ENCODE data around the gene SLC26A11.

SLC26A11 gene

DNA sequence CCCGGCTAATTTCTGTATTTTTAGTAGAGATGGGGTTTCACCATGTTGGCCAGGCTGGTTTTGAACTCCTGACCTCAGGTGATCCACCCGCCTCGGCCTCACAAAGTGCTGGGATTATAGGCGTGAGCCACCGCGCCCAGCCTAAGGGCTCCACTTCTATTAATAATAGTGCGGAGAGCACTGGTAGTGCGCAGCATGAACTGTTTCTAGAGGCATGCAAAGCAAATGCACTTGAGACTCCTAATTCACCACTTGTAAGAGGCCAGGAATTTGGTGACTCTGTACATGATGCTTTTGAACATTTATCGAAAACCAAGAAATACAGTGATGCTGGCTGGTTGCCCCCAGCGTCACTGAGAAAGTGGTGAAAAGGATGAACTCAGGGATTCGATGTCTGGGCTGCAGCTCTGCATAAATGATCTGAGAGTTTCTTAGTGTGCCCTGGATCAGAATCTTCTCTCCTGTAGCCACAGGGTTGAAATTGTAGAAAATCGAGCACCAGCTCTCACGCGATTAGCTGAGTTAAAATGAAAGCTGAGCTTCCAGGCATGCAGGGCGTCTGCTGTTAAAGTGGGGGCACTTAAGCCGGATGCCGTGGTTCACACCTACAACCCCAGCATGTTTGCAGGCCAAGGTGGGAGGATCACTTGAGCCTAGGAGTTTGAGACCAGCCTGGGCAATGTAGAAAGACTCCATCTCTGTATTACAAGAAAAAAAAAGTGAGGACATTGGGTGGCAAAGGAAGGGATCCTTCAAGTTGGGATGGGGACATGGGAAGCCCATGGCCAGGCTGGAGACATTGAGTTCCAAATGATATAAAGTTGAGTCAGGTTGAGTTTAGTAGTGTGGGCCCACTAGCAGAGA lies 45.2 kb downstream of the SLC26A11 start:
- Histone ChIP-seq H3K14ac (ENCODE audit: low read length) (no peak overlapping the region), H3K23ac (ENCODE audit: low read length) (no peak overlapping the region), H3K9me3 (ENCODE audit: insufficient read depth, low read depth, low read length) (peaks cover 3% of the 10 kb centered on the region), H4K12ac (ENCODE audit: low read depth, low read length) (no peak overlapping the region), H3K36me3 (ENCODE audit: control insufficient read depth in 1 of 2, insufficient read depth in 2 of 2, low read length in 2 of 2) (peaks cover 9 to 10% of the 10 kb centered on the region in 2 experiments), H3K27me3 (ENCODE audit: insufficient read depth, low read length) (no peaks in the 10 kb centered on the region), H4K8ac (ENCODE audit: low read depth, low read length) (no peak overlapping the region), H2BK5ac (ENCODE audit: low read depth, low read length, poor library complexity) (no peak overlapping the region), H4K91ac (ENCODE audit: low read depth, low read length) (no peak overlapping the region), H3K4ac (ENCODE audit: low read depth, low read length) (no peak overlapping the region), H3K9ac (ENCODE audit: low read length) (no peak overlapping the region), H3K4me3 (ENCODE audit: low read depth, low read length) (no peak overlapping the region), H3K27ac (ENCODE audit: low read depth, low read length) (no peak overlapping the region), H3K4me1 (ENCODE audit: control insufficient read depth in 1 of 2, insufficient read depth in 2 of 2, low read length in 2 of 2) (peaks cover 10 to 16% of the 10 kb centered on the region in 2 experiments), H2BK120ac (ENCODE audit: insufficient read depth, low read length, poor library complexity) (no peak overlapping the region), H3K4me2 (ENCODE audit: low read length) (no peak overlapping the region), H3K79me1 (ENCODE audit: low read length) (peaks cover 18% of the 10 kb centered on the region), H3K79me2 (ENCODE audit: control insufficient read depth, insufficient read depth, low read length, poor library complexity) (peaks cover 5% of the 10 kb centered on the region), H2AK5ac (ENCODE audit: low read length) (no peak overlapping the region), H2BK12ac (ENCODE audit: low read length) (no peak overlapping the region), H3K18ac (ENCODE audit: low read length) (no peak overlapping the region), H2AFZ (ENCODE audit: insufficient read depth, low read length, poor library complexity) (no peak overlapping the region)
- WGBS (ENCODE audit: extremely low coverage, insufficient coverage, insufficient read length): no CpG with 5 or more reads among the region's 17 CpGs
- no peak for DNase-seq

DNA sequence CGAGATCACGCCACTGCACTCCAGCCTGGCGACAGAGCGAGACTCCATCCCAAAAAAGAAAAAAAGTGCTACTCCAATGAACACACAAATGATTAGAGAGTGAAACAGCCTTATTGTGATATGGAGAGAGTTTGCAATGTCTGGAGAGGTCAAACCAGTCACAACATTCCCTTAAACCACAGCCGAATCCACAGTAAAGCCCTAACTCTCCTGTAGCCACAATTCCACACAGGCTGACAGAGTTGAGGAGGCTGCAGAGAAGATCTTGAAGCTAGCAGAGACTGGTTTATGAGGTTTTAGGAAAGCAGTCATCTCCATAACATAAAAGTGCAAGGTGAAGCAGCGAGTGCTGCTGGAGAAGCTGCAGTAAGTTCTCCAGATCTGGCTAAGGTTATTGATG lies 47.2 kb downstream of the SLC26A11 start:
- Histone ChIP-seq H3K4me3 (ENCODE audit: low read depth, low read length) (no peak overlapping the region), H3K9ac (ENCODE audit: low read length) (no peak overlapping the region), H3K4me2 (ENCODE audit: low read length) (no peak overlapping the region), H3K36me3 (ENCODE audit: control insufficient read depth in 1 of 2, insufficient read depth in 2 of 2, low read length in 2 of 2) (peaks cover 9 to 10% of the 10 kb centered on the region in 2 experiments), H3K9me3 (ENCODE audit: insufficient read depth, low read depth, low read length) (peaks cover 3% of the 10 kb centered on the region), H3K18ac (ENCODE audit: low read length) (no peak overlapping the region), H3K27me3 (ENCODE audit: insufficient read depth, low read length) (no peaks in the 10 kb centered on the region), H3K27ac (ENCODE audit: low read depth, low read length) (no peak overlapping the region), H3K14ac (ENCODE audit: low read length) (no peak overlapping the region), H4K8ac (ENCODE audit: low read depth, low read length) (no peak overlapping the region), H3K79me1 (ENCODE audit: low read length) (peaks cover 5% of the 10 kb centered on the region), H4K12ac (ENCODE audit: low read depth, low read length) (no peak overlapping the region), H3K4ac (ENCODE audit: low read depth, low read length) (no peak overlapping the region), H2AK5ac (ENCODE audit: low read length) (no peak overlapping the region), H3K23ac (ENCODE audit: low read length) (no peak overlapping the region), H2BK12ac (ENCODE audit: low read length) (no peak overlapping the region), H3K79me2 (ENCODE audit: control insufficient read depth, insufficient read depth, low read length, poor library complexity) (no peaks in the 10 kb centered on the region), H4K91ac (ENCODE audit: low read depth, low read length) (no peak overlapping the region), H2BK5ac (ENCODE audit: low read depth, low read length, poor library complexity) (no peak overlapping the region), H2BK120ac (ENCODE audit: insufficient read depth, low read length, poor library complexity) (no peak overlapping the region), H2AFZ (ENCODE audit: insufficient read depth, low read length, poor library complexity) (no peak overlapping the region), H3K4me1 (ENCODE audit: control insufficient read depth in 1 of 2, insufficient read depth in 2 of 2, low read length in 2 of 2) (peaks cover 5 to 9% of the 10 kb centered on the region in 2 experiments)
- no CpG with 5 or more reads among the region's 6 CpGs for WGBS (ENCODE audit: extremely low coverage, insufficient coverage, insufficient read length)
- DNase-seq: no peak

DNA sequence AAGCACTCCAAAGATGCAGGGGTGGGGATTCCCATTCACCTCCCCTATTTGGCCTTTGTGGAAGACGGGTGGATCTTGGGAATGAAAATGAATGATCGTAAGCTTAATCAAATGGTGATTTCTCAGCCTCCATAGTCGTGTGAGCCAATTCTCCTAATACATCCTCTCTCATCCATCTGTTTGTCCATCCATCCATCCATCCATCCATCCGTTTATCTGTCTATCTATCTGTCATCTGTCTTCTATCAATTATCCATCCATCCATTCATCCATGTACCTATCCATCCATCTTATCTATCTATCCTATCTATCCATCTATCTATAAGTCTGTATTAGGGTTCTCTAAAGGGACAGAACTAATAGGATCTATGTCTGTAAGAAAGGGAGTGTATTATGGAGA lies 48.2 kb downstream of the SLC26A11 start:
- H3K79me1 ChIP-seq (ENCODE audit: low read length): no peaks in the 10 kb centered on the region
- DNase-seq: no peak
- H2BK120ac ChIP-seq (ENCODE audit: insufficient read depth, low read length, poor library complexity): no peak overlapping the region
- H3K79me2 ChIP-seq (ENCODE audit: control insufficient read depth, insufficient read depth, low read length, poor library complexity): no peaks in the 10 kb centered on the region
- H3K4me1 ChIP-seq (ENCODE audit: control insufficient read depth in 1 of 2, insufficient read depth in 2 of 2, low read length in 2 of 2): no peaks in the 10 kb centered on the region
- no peaks in the 10 kb centered on the region for H3K27me3 ChIP-seq (ENCODE audit: insufficient read depth, low read length)
- no CpG with 5 or more reads among the region's 4 CpGs for WGBS (ENCODE audit: extremely low coverage, insufficient coverage, insufficient read length)
- peaks cover 3% of the 10 kb centered on the region for H3K9me3 ChIP-seq (ENCODE audit: insufficient read depth, low read depth, low read length)
- H2BK12ac ChIP-seq (ENCODE audit: low read length): no peak overlapping the region
- no peak overlapping the region for H3K4me2 ChIP-seq (ENCODE audit: low read length)
- peaks cover 10 to 12% of the 10 kb centered on the region in 2 experiments for H3K36me3 ChIP-seq (ENCODE audit: control insufficient read depth in 1 of 2, insufficient read depth in 2 of 2, low read length in 2 of 2)
- no peak overlapping the region for H3K27ac ChIP-seq (ENCODE audit: low read depth, low read length)
- no peak overlapping the region for H3K4ac ChIP-seq (ENCODE audit: low read depth, low read length)
- no peak overlapping the region for H2AFZ ChIP-seq (ENCODE audit: insufficient read depth, low read length, poor library complexity)
- no peak overlapping the region for H3K14ac ChIP-seq (ENCODE audit: low read length)
- no peak overlapping the region for H4K91ac ChIP-seq (ENCODE audit: low read depth, low read length)
- no peak overlapping the region for H4K12ac ChIP-seq (ENCODE audit: low read depth, low read length)
- H2AK5ac ChIP-seq (ENCODE audit: low read length): no peak overlapping the region
- H2BK5ac ChIP-seq (ENCODE audit: low read depth, low read length, poor library complexity): no peak overlapping the region
- no peak overlapping the region for H3K18ac ChIP-seq (ENCODE audit: low read length)
- H3K4me3 ChIP-seq (ENCODE audit: low read depth, low read length): no peak overlapping the region
- H4K8ac ChIP-seq (ENCODE audit: low read depth, low read length): no peak overlapping the region
- H3K9ac ChIP-seq (ENCODE audit: low read length): no peak overlapping the region
- no peak overlapping the region for H3K23ac ChIP-seq (ENCODE audit: low read length)

DNA sequence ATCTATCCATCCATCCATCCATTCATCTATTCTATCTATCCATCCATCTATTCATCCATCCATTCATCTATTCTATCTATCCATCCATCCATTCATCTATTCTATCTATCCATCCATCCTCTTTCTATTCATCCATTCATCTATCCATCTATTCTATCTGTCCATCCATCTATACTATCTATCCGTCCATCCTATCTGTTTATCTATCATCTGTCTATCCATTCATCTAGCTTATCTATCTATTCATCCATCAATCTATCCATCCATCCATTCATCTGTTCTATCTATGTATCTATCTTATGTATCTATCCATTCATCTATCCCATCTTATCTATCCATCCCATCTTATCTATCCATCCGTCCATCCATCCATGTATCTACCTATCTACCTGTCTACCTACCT lies 49.2 kb downstream of the SLC26A11 start:
- H2BK5ac ChIP-seq (ENCODE audit: low read depth, low read length, poor library complexity): no peak overlapping the region
- no peaks in the 10 kb centered on the region for H3K27me3 ChIP-seq (ENCODE audit: insufficient read depth, low read length)
- no peak overlapping the region for H3K4ac ChIP-seq (ENCODE audit: low read depth, low read length)
- no peak overlapping the region for H3K4me2 ChIP-seq (ENCODE audit: low read length)
- H3K14ac ChIP-seq (ENCODE audit: low read length): no peak overlapping the region
- H3K18ac ChIP-seq (ENCODE audit: low read length): no peak overlapping the region
- H4K8ac ChIP-seq (ENCODE audit: low read depth, low read length): no peak overlapping the region
- H2AFZ ChIP-seq (ENCODE audit: insufficient read depth, low read length, poor library complexity): no peak overlapping the region
- no peak overlapping the region for H4K12ac ChIP-seq (ENCODE audit: low read depth, low read length)
- 100% methylated on average over 2 of the region's 2 CpGs for WGBS (ENCODE audit: extremely low coverage, insufficient coverage, insufficient read length)
- no peak overlapping the region for H3K9ac ChIP-seq (ENCODE audit: low read length)
- H3K36me3 ChIP-seq (ENCODE audit: control insufficient read depth in 1 of 2, insufficient read depth in 2 of 2, low read length in 2 of 2): peaks cover 9 to 15% of the 10 kb centered on the region in 2 experiments
- no peaks in the 10 kb centered on the region for H3K4me1 ChIP-seq (ENCODE audit: control insufficient read depth in 1 of 2, insufficient read depth in 2 of 2, low read length in 2 of 2)
- H3K9me3 ChIP-seq (ENCODE audit: insufficient read depth, low read depth, low read length): peaks cover 2% of the 10 kb centered on the region
- DNase-seq: no peak
- no peak overlapping the region for H2BK12ac ChIP-seq (ENCODE audit: low read length)
- no peak overlapping the region for H3K4me3 ChIP-seq (ENCODE audit: low read depth, low read length)
- H4K91ac ChIP-seq (ENCODE audit: low read depth, low read length): no peak overlapping the region
- no peak overlapping the region for H2AK5ac ChIP-seq (ENCODE audit: low read length)
- H3K23ac ChIP-seq (ENCODE audit: low read length): no peak overlapping the region
- no peaks in the 10 kb centered on the region for H3K79me1 ChIP-seq (ENCODE audit: low read length)
- no peak overlapping the region for H2BK120ac ChIP-seq (ENCODE audit: insufficient read depth, low read length, poor library complexity)
- H3K27ac ChIP-seq (ENCODE audit: low read depth, low read length): no peak overlapping the region
- H3K79me2 ChIP-seq (ENCODE audit: control insufficient read depth, insufficient read depth, low read length, poor library complexity): no peaks in the 10 kb centered on the region
